Measurements from ENCODE around the gene GDPD3. TPM values are rescaled to one million over a fixed set of nuclear protein-coding genes. Genes with fewer than 3 reads are reported as not detected.

Gene GDPD3
- total and polyA plus RNA-seq, 2 of the 13 experiments (the other 11 are each of a cell fraction or from before 2014, with no cell fraction given) = 18.7 to 20.6 TPM

GRCh38 chr16:30113031-30113710 lies at the start of gene GDPD3 (continued):
- TF ChIP-seq ZNF687 (CRISPR knock-in tag; IDR thresholded peaks at IDR 0.05) (no peak), ZNF17 (CRISPR knock-in tag; IDR thresholded peaks at IDR 0.05) (no peak), ZNF407 (CRISPR knock-in tag; IDR thresholded peaks at IDR 0.05; ENCODE audit: not compliant biosample characterization) (no peak), ZNF143 (CRISPR knock-in tag; IDR thresholded peaks at IDR 0.05) (0 out of 2 replicates have a peak, but pooled peaks have one; percentile 4), RXRB (CRISPR knock-in tag; IDR thresholded peaks at IDR 0.05; ENCODE audit: borderline replicate concordance) (no peak), TBL1XR1 (IDR thresholded peaks at IDR 0.05; ENCODE audit: borderline replicate concordance, low read length, partially characterized antibody) (no peak), SP140L (CRISPR knock-in tag; IDR thresholded peaks at IDR 0.05; ENCODE audit: borderline replicate concordance) (no peak), HNF1B (CRISPR knock-in tag; IDR thresholded peaks at IDR 0.05) (0 out of 2 replicates have a peak, but pooled peaks have one; percentile 38), DBP (CRISPR knock-in tag; IDR thresholded peaks at IDR 0.05; ENCODE audit: not compliant biosample characterization) (no peak), ZNF205 (CRISPR knock-in tag; IDR thresholded peaks at IDR 0.05) (no peak), TGIF2 (CRISPR knock-in tag; IDR thresholded peaks at IDR 0.05) (no peak), ZNF776 (CRISPR knock-in tag; IDR thresholded peaks at IDR 0.05) (0 out of 2 replicates have a peak, but pooled peaks have one; percentile 4), ATF5 (CRISPR knock-in tag; IDR thresholded peaks at IDR 0.05; ENCODE audit: low read depth) (no peak)

Data from HepG2 (cell line).